Upper lobe of left lung (tissue), 6 donors: ENCODE results near the gene ESR2. TPM values are rescaled to one million over a fixed set of nuclear protein-coding genes. Genes with fewer than 3 reads are reported as not detected.

ENCODE experiments used
- ATAC-seq, 2 donors: fragments of 200-7000 bp; cut with Tn5 transposase; one replicate each; pipeline ENCODE4 v1.9.1; 2022; ENCODE audit warnings: mild to moderate bottlenecking in 2 of 2, moderate library complexity in 2 of 2; ENCODE audit not compliant: low FRiP score in 2 of 2
- DNase-seq, 2 donors: peaks; one replicate each; pipeline ENCODE4 v3.0.0-alpha.2; 2019 to 2020
- H3K27ac ChIP-seq, 4 donors: fragments of 200-600 bp; sonication (generic); one replicate each; pipeline ENCODE4 v1.5.1; 2016 to 2019
- H3K27me3 ChIP-seq, 4 donors: fragments of 200-600 bp; sonication (generic); one replicate each; pipeline ENCODE4 v1.5.1; 2017 to 2019
- H3K36me3 ChIP-seq, 4 donors: fragments of 200-600 bp; sonication (generic); one replicate each; pipeline ENCODE4 v1.5.1; 2016 to 2019
- H3K4me1 ChIP-seq, 4 donors: fragments of 200-600 bp; sonication (generic); one replicate each; pipeline ENCODE4 v1.5.1; 2018 to 2019
- H3K4me3 ChIP-seq, 4 donors: fragments of 200-600 bp; sonication (generic); one replicate each; pipeline ENCODE4 v1.5.1; 2017 to 2019; ENCODE audit warnings: mild to moderate bottlenecking in 2 of 4, moderate library complexity in 1 of 4
- H3K9me3 ChIP-seq, 4 donors: fragments of 200-600 bp; sonication (generic); one replicate each; pipeline ENCODE4 v1.5.1; 2018 to 2019
- CTCF ChIP-seq, 6 experiments: fragments of 450-650 bp in 4 of 6; fragments of 200-600 bp in 2 of 6; sonication (generic) in 2 of 6; IDR thresholded peaks; one replicate each; pipeline ENCODE4 v1.5.1; 2016 to 2019; ENCODE audit warnings: antibody characterized with exemption in 6 of 6
- EP300 ChIP-seq, 4 donors: sonication (generic); formaldehyde crosslinking; IDR thresholded peaks; one replicate each; pipeline ENCODE4 v1.5.1; 2017; ENCODE audit warnings: antibody characterized with exemption in 4 of 4, control low read depth in 2 of 4
- POLR2A ChIP-seq, 4 donors: fragments of 450-650 bp; IDR thresholded peaks; one replicate each; pipeline ENCODE4 v1.5.1; 2016 to 2017; ENCODE audit warnings: antibody characterized with exemption in 4 of 4, mild to moderate bottlenecking in 2 of 4
- POLR2AphosphoS5 ChIP-seq, 2 donors: sonication (generic); formaldehyde crosslinking; IDR thresholded peaks; one replicate each; pipeline ENCODE4 v1.5.1; 2017; ENCODE audit warnings: antibody characterized with exemption in 2 of 2
- WGBS, 2 donors: methylation state at CpG; one replicate each; pipeline ENCODE4 v1.1.5; 2017 to 2018; 5-methylcytosine and 5-hydroxymethylcytosine counted together
- total RNA-seq, 6 donors: library from RNA; depleted of rRNA in 4 of 6; stranded (reverse); fragments of >200 nt in 4 of 6; gene quantifications; one replicate each; pipeline versions ENCODE4 v1.1.0 to v1.2.1, GENCODE V29; 2016 to 2021
- donor health status: DM: no; HTN: no; CAD: no; lungs with moderate emphysema.
- donor health status: DM: no; HTN: yes; CAD: no; lungs with severe emphysema.

The ESR2 gene
- total RNA-seq, 6 donors from 2014 or later = 0.20 to 3.6 (median 0.86) TPM; not detected in 1

GRCh38 chr14:64244279-64244678, 49.9 kb downstream of the ESR2 start:
- Histone ChIP-seq H3K4me1 (no peaks in the 10 kb centered on the region), H3K9me3 (no peaks in the 10 kb centered on the region), H3K36me3 (no peaks in the 10 kb centered on the region), H3K4me3 (no peak overlapping the region), H3K27me3 (no peaks in the 10 kb centered on the region), H3K27ac (no peak overlapping the region)
- no peak for ATAC-seq
- WGBS, 2 donors = 48 to 52% methylated on average over 4 of the region's 4 CpGs
- TF ChIP-seq POLR2AphosphoS5 (IDR thresholded peaks at IDR 0.05) (no peak), EP300 (IDR thresholded peaks at IDR 0.05) (no peak), POLR2A (IDR thresholded peaks at IDR 0.05) (no peak), CTCF (IDR thresholded peaks at IDR 0.05) (no peak)
- DNase-seq = no peak

- Histone ChIP-seq H3K4me1 (no peaks in the 10 kb centered on the region), H3K27ac (no peak overlapping the region), H3K27me3 (no peaks in the 10 kb centered on the region), H3K36me3 (no peaks in the 10 kb centered on the region), H3K9me3 (no peaks in the 10 kb centered on the region), H3K4me3 (no peak overlapping the region)
- no peak for DNase-seq
- no peak for TF ChIP-seq EP300 (IDR thresholded peaks at IDR 0.05)
- TF ChIP-seq CTCF (IDR thresholded peaks at IDR 0.05) = no peak
- TF ChIP-seq POLR2AphosphoS5 (IDR thresholded peaks at IDR 0.05) = no peak
- no peak for TF ChIP-seq POLR2A (IDR thresholded peaks at IDR 0.05)
- 23 to 30% methylated on average over 2 of the region's 2 CpGs for WGBS, 2 donors
- ATAC-seq = no peak
Measured at GRCh38 chr14:64238631-64239030, 55.5 kb downstream of the ESR2 start.

- Histone ChIP-seq H3K4me3 (no peak overlapping the region), H3K27me3 (no peaks in the 10 kb centered on the region), H3K9me3 (no peaks in the 10 kb centered on the region), H3K27ac (no peak overlapping the region), H3K36me3 (peaks cover 0 to under 1% (median 0%) of the 10 kb centered on the region in 4 donors), H3K4me1 (no peaks in the 10 kb centered on the region)
- DNase-seq = no peak
- ATAC-seq = no peak
- TF ChIP-seq EP300 (IDR thresholded peaks at IDR 0.05) (no peak), POLR2AphosphoS5 (IDR thresholded peaks at IDR 0.05) (no peak), CTCF (IDR thresholded peaks at IDR 0.05) (no peak), POLR2A (IDR thresholded peaks at IDR 0.05) (no peak)
- WGBS, 2 donors = 93 to 95% methylated on average over 6 of the region's 6 CpGs
Measured at GRCh38 chr14:64238049-64238448, 56.1 kb downstream of the ESR2 start.

- no peak overlapping the region for H3K27ac ChIP-seq
Measured at GRCh38 chr14:64235652-64236640, 58.2 kb downstream of the ESR2 start.

More at GRCh38 chr14:64235652-64236640, 58.2 kb downstream of the ESR2 start:
- no peak overlapping the region for H3K4me3 ChIP-seq
- ATAC-seq = no peak
- whole genome bisulfite sequencing, 2 donors = 72 to 74% methylated on average over 12 to 13 of the region's 13 CpGs
- H3K27me3 ChIP-seq = no peaks in the 10 kb centered on the region
- H3K9me3 ChIP-seq = no peaks in the 10 kb centered on the region
- no peak for TF ChIP-seq POLR2AphosphoS5 (IDR thresholded peaks at IDR 0.05)
- TF ChIP-seq POLR2A (IDR thresholded peaks at IDR 0.05) = no peak
- no peak for TF ChIP-seq CTCF (IDR thresholded peaks at IDR 0.05)
- no peak for TF ChIP-seq EP300 (IDR thresholded peaks at IDR 0.05)
- peaks cover 0 to 16% (median 5%) of the 10 kb centered on the region in 4 donors for H3K36me3 ChIP-seq
- DNase-seq = no peak
- H3K4me1 ChIP-seq = no peaks in the 10 kb centered on the region
